ENCODE results near the gene CXCL6. TPM values are rescaled to one million over a fixed set of nuclear protein-coding genes. Genes with fewer than 3 reads are reported as not detected.

CXCL6 gene
- total and polyA plus RNA-seq, 2 experiments from 2014 or later = not detected

GRCh38 chr4:73817341-73817740, 19.1 kb upstream of the CXCL6 start:
- Histone ChIP-seq H3K27ac (no peak overlapping the region), H3K27me3 (no peaks in the 10 kb centered on the region), H3K9me3 (ENCODE audit: low read depth) (no peaks in the 10 kb centered on the region), H3K4me1 (ENCODE audit: low read depth) (no peaks in the 10 kb centered on the region), H3K4me3 (no peak overlapping the region), H3K36me3 (no peaks in the 10 kb centered on the region)
- TF ChIP-seq CTCF (IDR thresholded peaks at IDR 0.05; ENCODE audit: low read depth, low read length) = no peak
- DNase-seq (ENCODE audit: low read depth in 1 of 2, low spot score in 1 of 2) = no peak

GRCh38 chr4:73821325-73821724, 15.2 kb upstream of the CXCL6 start:
- Histone ChIP-seq H3K27me3 (no peaks in the 10 kb centered on the region), H3K4me1 (ENCODE audit: low read depth) (no peaks in the 10 kb centered on the region), H3K4me3 (no peak overlapping the region), H3K36me3 (no peaks in the 10 kb centered on the region), H3K27ac (no peak overlapping the region), H3K9me3 (ENCODE audit: low read depth) (no peaks in the 10 kb centered on the region)
- no peak for TF ChIP-seq CTCF (IDR thresholded peaks at IDR 0.05; ENCODE audit: low read depth, low read length)
- peak in 1 of 2 donors; percentile 67 for DNase-seq (ENCODE audit: low read depth in 1 of 2, low spot score in 1 of 2)

GRCh38 chr4:73822389-73822788, 14.1 kb upstream of the CXCL6 start:
- Histone ChIP-seq H3K9me3 (ENCODE audit: low read depth) (no peaks in the 10 kb centered on the region), H3K36me3 (no peaks in the 10 kb centered on the region), H3K4me3 (no peak overlapping the region), H3K27me3 (no peaks in the 10 kb centered on the region), H3K4me1 (ENCODE audit: low read depth) (no peaks in the 10 kb centered on the region), H3K27ac (no peak overlapping the region)
- no peak for DNase-seq (ENCODE audit: low read depth in 1 of 2, low spot score in 1 of 2)
- TF ChIP-seq CTCF (IDR thresholded peaks at IDR 0.05; ENCODE audit: low read depth, low read length) = no peak

- no peaks in the 10 kb centered on the region for H3K36me3 ChIP-seq
- H3K4me3 ChIP-seq = no peak overlapping the region
- H3K9me3 ChIP-seq (ENCODE audit: low read depth) = no peaks in the 10 kb centered on the region
- TF ChIP-seq CTCF (IDR thresholded peaks at IDR 0.05; ENCODE audit: low read depth, low read length) = no peak
- H3K27ac ChIP-seq = no peak overlapping the region
- no peaks in the 10 kb centered on the region for H3K4me1 ChIP-seq (ENCODE audit: low read depth)
- peak in 1 of 2 donors; percentile 38 for DNase-seq (ENCODE audit: low read depth in 1 of 2, low spot score in 1 of 2)
- no peaks in the 10 kb centered on the region for H3K27me3 ChIP-seq
Measured at GRCh38 chr4:73822812-73823504, 13.5 kb upstream of the CXCL6 start.

- no peak for TF ChIP-seq CTCF (IDR thresholded peaks at IDR 0.05; ENCODE audit: low read depth, low read length)
- Histone ChIP-seq H3K4me1 (ENCODE audit: low read depth) (no peaks in the 10 kb centered on the region), H3K4me3 (no peak overlapping the region), H3K27me3 (no peaks in the 10 kb centered on the region), H3K9me3 (ENCODE audit: low read depth) (no peaks in the 10 kb centered on the region), H3K36me3 (no peaks in the 10 kb centered on the region), H3K27ac (no peak overlapping the region)
- DNase-seq (ENCODE audit: low read depth in 1 of 2, low spot score in 1 of 2) = no peak
Measured at GRCh38 chr4:73823760-73824159, 12.7 kb upstream of the CXCL6 start.

Data from cardiac muscle cell (in vitro differentiated cells and primary cell).